Cortex of kidney (tissue), 1 donor: Measurements from ENCODE around the gene S100A9.
"Not testable (repeated sequence)": the region's sequence is repeated elsewhere in the genome, so short reads cannot be mapped to it uniquely, and the experiment has no call there.

Source experiments
- DNase-seq: peaks from one replicate; lab custom pipeline; 2025; lab: John Stamatoyannopoulos, UW

Gene S100A9

GRCh38 chr1:153345187-153346076 lies 12.2 kb upstream of the S100A9 start:
- no peak for DNase-seq

- no peak for DNase-seq
Measured at GRCh38 chr1:153346077-153346723, 11.5 kb upstream of the S100A9 start.

GRCh38 chr1:153347049-153347448 lies 10.6 kb upstream of the S100A9 start:
- not testable (repeated sequence) for DNase-seq

DNA sequence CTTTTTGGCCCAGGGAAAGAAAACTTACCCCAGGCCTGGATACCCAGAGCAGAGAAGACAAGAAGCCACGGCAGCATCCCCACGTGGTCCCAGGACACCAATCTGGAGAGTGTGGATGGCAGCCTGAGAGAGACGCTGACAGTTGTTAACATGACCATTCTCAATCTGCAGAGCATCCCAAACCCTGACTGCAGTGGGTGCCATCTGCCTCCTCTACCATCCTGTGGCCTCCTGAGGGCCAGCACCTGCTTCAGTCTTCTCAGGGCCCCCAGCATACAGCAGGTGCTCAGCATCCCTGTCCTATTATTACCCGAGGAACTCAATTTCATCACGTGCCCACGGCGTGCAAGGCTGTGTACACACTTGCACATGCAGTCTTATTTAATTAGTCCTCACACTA lies 9.8 kb upstream of the S100A9 start:
- DNase-seq: no peak

- no peak for DNase-seq
Measured at GRCh38 chr1:153348511-153349362, 8.9 kb upstream of the S100A9 start, which contains the start of gene PGLYRP4. PGLYRP4 (minus strand) TSS chr1:153348841; CDS start chr1:153347932, 909 bp downstream.

DNA sequence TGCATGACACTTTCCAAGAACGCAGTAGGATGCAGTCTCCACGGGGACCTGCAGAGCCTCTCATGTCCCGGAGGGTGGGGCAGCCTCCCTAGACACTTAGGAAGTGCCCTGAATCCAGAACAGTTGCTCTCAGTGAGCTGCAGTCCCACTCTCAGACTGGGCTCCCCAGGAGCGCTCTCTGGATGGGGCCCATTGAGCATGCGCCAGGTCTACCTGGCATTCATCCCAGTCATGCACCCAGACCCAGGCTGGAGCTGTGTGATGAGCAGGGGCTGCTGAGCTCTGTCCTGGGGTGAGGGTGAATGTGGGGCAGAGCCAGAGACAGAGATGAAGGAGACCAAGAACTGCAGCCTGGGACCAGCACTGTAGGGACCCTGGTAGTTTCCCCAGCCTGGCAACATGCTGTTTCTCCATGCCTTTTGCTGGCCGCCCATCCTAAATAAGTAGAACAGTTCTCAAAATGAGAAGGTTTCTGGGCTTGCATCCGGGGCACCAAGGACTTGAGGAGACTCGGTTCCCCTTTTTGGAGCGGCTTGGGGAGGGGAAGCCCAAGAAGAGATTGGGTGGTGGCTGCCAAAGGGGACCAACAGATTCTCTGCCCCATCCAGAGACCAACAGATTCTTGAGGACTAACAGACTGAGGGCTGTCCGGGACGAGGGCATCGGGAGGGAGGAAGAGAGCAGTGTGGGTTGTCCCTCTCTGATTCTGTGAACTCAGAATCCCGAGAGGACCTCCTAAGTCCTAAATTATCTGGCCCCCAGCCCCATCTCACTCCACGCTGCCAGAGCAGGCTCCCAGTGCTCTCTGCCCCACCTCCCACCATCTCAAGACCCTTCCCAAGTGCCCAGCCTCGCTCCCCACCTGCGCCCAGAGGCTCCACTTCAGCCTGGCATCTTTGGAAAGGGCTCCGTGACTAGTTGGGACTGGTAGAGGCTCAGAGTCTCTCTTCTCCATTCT lies 8.0 kb upstream of the S100A9 start:
- no peak for DNase-seq

DNA sequence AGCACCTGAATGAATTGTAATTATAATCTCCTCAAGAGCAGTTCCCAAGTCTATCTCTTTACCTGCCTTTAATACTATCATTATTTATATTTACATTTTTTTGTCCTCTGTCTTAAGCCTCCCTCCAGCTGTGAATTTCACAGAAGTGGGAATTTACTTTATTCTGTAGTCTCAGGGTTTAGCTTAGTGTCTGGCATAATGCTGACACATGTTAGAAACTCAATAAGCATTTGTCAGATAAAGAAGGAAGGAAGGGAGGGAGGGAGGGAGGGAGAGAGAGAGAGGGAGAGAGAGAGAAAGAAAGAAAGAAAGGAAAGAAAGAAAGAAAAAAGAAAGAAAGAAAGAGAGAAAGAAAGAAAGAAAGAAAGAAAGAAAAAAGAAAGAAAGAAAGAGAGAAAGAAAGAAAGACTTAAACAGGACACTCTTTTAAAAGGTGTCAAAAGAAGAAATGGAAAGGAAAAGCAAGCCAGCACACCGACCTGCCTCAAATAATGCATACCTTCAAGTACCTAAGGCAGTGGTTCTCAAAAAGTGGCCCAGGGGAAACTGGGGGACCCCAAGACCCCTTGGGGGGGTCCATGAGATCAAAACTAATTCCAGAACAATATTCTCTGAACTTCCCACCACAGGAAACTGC lies 7.2 kb upstream of the S100A9 start:
- DNase-seq: no peak

DNA sequence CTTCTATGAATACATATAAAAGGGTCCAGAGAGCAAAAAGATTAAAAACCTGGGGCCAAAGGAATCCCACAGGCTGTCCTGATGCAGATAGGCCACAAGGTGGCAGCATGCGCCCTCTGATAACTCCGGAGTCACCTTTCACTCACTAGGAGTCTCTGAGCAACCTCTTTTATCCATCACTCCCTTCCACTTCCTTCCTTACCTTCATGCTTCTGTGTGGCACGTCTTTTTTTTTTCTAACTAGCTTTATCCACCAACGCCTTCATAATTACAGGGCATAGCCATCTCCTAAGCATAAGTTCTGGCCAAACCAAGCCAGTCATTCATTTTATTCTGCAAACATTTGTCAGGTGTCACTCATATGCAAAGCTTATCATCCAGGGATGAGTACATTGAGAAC lies 5.1 kb upstream of the S100A9 start:
- no peak for DNase-seq

DNA sequence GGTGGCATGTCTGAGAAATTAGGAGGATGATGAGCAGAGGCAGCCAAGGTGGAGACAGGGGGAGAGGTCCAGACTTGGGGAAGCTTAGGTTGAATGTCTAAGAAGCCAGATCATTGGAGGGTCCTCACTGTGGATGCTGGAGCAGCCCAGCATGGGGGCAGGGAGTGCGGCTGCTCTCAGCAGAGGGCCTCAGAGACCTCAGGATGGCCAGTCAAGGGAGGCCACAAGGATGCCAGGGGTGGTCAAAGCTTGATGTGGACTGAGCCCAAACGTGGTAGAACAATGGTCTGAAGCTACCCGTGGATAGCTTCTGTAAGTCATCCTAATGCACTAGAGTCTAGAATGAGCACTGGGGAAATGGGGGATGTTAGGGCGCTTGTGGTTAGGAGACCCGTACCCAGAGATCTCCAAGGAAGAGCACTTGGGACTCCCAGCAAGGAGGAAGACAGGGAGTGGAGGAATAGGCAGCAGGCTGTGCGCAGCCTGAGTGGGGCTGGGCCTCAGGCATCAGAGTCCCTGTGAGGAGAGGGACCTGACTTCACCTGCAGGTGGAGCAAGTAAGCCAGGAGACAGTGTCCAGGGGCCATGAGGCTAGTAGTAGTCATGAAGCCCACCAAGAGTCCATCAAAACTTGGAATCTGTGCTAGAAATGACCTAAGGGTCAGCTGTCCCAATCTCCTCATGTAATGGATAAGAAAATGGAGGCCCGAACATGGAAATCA lies 4.3 kb upstream of the S100A9 start:
- no peak for DNase-seq

DNA sequence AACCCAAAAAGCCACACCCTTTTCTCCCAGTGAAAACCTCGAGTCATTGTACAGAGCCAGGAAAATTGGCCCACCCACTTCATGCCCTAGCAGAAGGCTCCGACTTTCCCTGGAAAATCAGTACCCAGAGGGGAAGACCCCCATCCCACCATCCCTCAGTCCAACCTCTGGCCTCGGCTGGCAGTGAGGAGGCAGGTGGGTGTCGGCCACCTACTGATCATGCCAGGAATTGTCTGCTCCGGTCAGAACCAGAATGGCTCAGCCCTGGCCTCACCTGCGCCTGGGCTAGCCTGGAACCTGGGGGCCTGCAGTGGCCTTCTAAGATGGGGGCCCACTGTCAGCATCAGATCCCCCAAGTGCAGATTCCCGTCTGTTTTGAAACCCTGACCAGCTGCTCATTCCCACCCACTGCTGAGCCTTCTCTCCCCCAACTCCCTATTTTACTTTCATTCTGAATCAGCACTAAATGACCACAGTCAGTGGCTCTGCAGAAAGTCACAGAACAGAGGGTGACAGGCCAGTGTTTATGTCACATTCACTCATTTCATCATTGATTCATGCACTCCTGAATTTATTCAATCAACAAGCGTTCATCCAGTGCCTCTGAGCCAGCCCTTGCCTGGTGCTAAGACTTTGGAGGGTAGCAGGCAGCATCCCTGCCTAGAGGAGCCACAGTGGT lies 3.0 kb upstream of the S100A9 start:
- no peak for DNase-seq

DNA sequence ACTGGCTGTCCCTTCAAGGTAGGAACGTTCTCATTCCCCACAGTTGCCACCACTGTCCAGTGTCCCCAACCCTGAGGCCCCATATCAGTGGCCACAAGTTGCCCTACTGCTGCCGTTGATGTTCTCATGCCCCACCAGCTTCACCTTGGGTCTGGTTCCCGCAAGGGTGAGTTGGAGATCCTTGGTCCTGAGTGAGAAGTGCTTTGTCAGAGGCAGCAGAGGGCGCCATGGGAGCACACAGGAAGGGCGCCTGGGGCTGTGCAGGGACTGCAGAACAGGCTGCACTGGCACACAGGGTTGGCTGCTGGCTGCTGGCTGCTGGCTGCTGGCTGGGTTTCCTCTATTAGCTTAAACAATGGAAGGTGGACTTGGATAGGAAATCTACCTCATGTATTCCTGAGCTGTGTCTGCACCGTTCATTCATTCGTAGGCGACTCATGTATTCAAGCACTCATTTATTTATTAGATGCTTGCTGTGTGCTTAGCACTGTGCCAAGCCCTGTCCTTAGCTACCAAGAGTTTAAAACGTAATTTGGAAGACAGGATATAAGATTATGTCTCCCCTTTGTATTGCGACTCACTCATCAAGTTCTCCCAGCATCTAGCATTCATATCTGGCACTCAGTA lies 2.1 kb upstream of the S100A9 start:
- DNase-seq: no peak

DNA sequence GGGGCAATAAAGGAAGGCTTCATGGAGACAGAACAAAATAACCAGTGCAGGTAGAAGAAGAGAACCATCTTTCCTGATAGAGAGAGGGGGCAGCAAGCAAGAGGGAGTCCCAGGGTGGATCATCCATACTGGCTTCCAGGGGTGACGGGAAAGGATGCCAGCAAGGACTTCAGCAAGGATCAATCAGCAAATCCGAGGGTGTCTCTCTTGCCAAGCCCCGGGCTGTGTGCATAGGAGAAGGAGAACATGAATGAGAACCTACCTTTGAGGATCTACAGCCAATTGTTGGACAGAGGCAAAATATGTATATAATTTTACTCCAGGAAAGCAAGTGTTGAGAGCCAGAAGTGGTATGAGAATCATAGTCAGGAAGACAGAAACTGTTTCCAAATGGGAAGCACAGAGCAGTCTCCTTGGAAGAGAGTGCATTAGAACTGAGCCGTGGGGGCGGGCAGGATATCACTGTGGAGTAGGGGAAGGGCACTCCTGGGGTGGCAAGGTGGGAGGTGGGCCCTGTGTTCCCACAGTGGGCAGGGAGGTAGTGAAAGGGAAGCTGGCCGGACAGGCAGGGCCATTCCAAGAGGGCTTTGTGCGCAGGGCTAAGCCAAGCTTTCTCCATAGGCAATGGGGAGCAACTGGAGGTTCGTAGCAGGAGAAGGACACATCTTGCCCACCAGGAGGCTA lies 1.1 kb upstream of the S100A9 start:
- DNase-seq: no peak

- no peak for DNase-seq
Measured at GRCh38 chr1:153357076-153357852, 390 bp upstream of the S100A9 start.

DNA sequence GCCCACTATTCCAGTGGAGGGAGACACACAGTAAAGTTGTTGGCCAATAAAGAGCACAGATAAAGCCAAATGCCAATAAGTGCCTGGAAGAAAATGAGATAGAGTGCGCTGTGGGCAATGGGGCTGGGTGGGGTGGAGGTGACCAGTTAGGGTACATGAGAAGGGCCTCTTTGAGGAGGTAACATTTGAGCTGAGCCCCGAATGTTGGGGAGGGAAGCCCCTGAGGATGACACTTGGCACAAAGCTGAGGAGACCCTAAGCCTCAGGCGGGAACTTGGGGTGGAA lies 979 bp downstream of the S100A9 start:
- no peak for DNase-seq

- DNase-seq: no peak
Measured at GRCh38 chr1:153359241-153359640, 1.6 kb downstream of the S100A9 start.

GRCh38 chr1:153360190-153360589 lies 2.5 kb downstream of the S100A9 start:
- DNase-seq: no peak

DNA sequence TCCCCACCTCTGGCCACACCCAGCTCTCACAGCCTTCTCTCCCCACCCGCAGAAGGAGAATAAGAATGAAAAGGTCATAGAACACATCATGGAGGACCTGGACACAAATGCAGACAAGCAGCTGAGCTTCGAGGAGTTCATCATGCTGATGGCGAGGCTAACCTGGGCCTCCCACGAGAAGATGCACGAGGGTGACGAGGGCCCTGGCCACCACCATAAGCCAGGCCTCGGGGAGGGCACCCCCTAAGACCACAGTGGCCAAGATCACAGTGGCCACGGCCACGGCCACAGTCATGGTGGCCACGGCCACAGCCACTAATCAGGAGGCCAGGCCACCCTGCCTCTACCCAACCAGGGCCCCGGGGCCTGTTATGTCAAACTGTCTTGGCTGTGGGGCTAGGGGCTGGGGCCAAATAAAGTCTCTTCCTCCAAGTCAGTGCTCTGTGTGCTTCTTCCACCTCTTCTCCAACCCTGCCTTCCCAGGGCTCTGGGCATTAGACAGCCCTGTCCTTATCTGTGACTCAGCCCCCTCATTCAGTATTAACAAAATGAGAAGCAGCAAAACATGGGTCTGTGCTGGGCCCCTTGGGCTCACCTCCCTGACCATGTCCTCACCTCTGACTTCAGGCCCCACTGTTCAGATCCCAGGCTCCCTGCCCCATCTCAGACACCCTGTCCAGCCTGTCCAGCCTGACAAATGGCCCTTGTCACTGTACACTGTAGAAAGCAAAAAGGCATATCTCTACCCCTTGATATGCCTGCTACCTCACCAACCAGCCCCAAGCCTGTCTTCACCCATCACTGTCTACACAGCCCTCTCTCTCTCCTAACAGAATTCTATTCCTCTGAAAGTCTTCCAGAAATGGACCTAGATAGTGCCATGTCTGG lies 3.2 kb downstream of the S100A9 start:
- no peak for DNase-seq
